GM12878 (cell line): ENCODE measurements around the gene GNG3. TPM values are rescaled to one million over a fixed set of nuclear protein-coding genes. Genes with fewer than 3 reads are reported as not detected.
A peak's percentile ranks its signal among the peaks of the same experiment; 100 is the strongest.

ENCODE experiments used
- ATAC-seq: fragments of 200-7000 bp; cut with Tn5 transposase; 3 replicates; pipeline ENCODE4 v1.9.1; 2020; ENCODE audit warnings: mild to moderate bottlenecking, moderate library complexity
- BruUV-seq: library from RNA; stranded (reverse); fragments of 400-500 nt; replicated peaks from 2 replicates; lab custom pipeline; 2021; lab: Mats Ljungman, UMichigan
- CTCF ChIA-PET: fragments of 300-600 bp; sonication (Branson Sonifier 250); formaldehyde crosslinking; extraction: SDS; loops from one replicate; lab custom pipeline; 2021; ENCODE audit warnings: inconsistent platforms; lab: Yijun Ruan, JAX
- POLR2A ChIA-PET: fragments of 350-600 bp; formaldehyde crosslinking; extraction: SDS; loops from one replicate; lab custom pipeline; 2021; ENCODE audit warnings: inconsistent platforms; lab: Charles Lee
- RAD21 ChIA-PET: fragments of 300-600 bp; sonication (Branson Sonifier 250); formaldehyde crosslinking; loops from one replicate; lab custom pipeline; 2023; ENCODE audit warnings: antibody characterized with exemption; ENCODE audit not compliant: unreplicated experiment; lab: Charles Lee
- SMC1A ChIA-PET: fragments of 300-600 bp; sonication (Branson Sonifier 250); formaldehyde crosslinking; loops from one replicate; lab custom pipeline; 2023; ENCODE audit not compliant: unreplicated experiment, uncharacterized antibody; lab: Charles Lee
- DNase-seq: peaks from one replicate; pipeline ENCODE4 v3.0.0-alpha.2; 2011; ENCODE audit warnings: low read depth, low spot score
- FAIRE-seq: peaks from 3 replicates; lab custom pipeline; 2011; peaks lifted over from hg19 to GRCh38; lab: Jason Lieb, UNC
- H2AFZ ChIP-seq: 2 replicates; pipeline ENCODE4 v1.6.0; 2011; ENCODE audit warnings: low read depth, low read length, control low read depth; ENCODE audit not compliant: control insufficient read depth
- H3K27ac ChIP-seq: 2 replicates; pipeline ENCODE4 v1.5.1; 2011; ENCODE audit warnings: control low read depth; ENCODE audit not compliant: control insufficient read depth, insufficient read depth
- H3K27me3 ChIP-seq, 2 experiments: replicated peaks in 1 of 2; 2 replicates each; pipeline versions ENCODE4 v1.6.0 to v1.6.1; 2011; ENCODE audit warnings: low read length in 1 of 2; ENCODE audit not compliant: control insufficient read depth in 2 of 2, insufficient read depth in 2 of 2
- H3K36me3 ChIP-seq, 2 experiments: 2 replicates each; pipeline ENCODE4 v1.5.1; 2011; ENCODE audit warnings: low read length in 1 of 2; ENCODE audit not compliant: control insufficient read depth in 2 of 2, insufficient read depth in 2 of 2
- H3K4me1 ChIP-seq: 2 replicates; pipeline ENCODE4 v1.6.1; 2011; ENCODE audit warnings: mild to moderate bottlenecking, low read length, moderate library complexity, mixed read lengths; ENCODE audit not compliant: control insufficient read depth, insufficient read depth
- H3K4me2 ChIP-seq: 2 replicates; pipeline ENCODE4 v1.6.0; 2011; ENCODE audit warnings: control low read depth; ENCODE audit not compliant: control insufficient read depth, insufficient read depth
- H3K4me3 ChIP-seq: fragments of 200-600 bp; sonication (generic); 2 replicates; pipeline ENCODE4 v1.5.1; 2016
- H3K79me2 ChIP-seq: 2 replicates; pipeline ENCODE4 v1.6.0; 2011; ENCODE audit warnings: low read length; ENCODE audit not compliant: control insufficient read depth, insufficient read depth
- H3K9ac ChIP-seq: 2 replicates; pipeline ENCODE4 v1.8.0; 2011; ENCODE audit warnings: low read length, control low read depth, mixed read lengths; ENCODE audit not compliant: control insufficient read depth, insufficient read depth
- H3K9me3 ChIP-seq: replicated peaks from 3 replicates; pipeline ENCODE4 v1.5.1; 2011; ENCODE audit warnings: mild to moderate bottlenecking, low read length; ENCODE audit not compliant: control insufficient read depth, insufficient read depth
- H4K20me1 ChIP-seq: 2 replicates; pipeline ENCODE4 v1.6.0; 2011; ENCODE audit not compliant: control insufficient read depth, insufficient read depth
- ATF2 ChIP-seq: IDR thresholded peaks from 2 replicates; pipeline ENCODE4 v1.6.1; 2012; ENCODE audit warnings: low read length, inconsistent platforms
- BHLHE40 ChIP-seq, 2 experiments: fragments of 450-650 bp in 1 of 2; IDR thresholded peaks; 2 replicates each; pipeline ENCODE4 v1.6.1; 2011 to 2017; ENCODE audit warnings: low read depth in 2 of 2, borderline replicate concordance in 1 of 2, improper control_type of control experiment in 1 of 2, low read length in 1 of 2, mild to moderate bottlenecking in 1 of 2
- CBFB ChIP-seq: IDR thresholded peaks from 2 replicates; pipeline ENCODE4 v1.6.1; 2016; ENCODE audit warnings: antibody characterized with exemption, low read depth
- CEBPZ ChIP-seq: fragments of 150-350 bp; IDR thresholded peaks from 2 replicates; pipeline ENCODE4 v1.6.1; 2016; ENCODE audit warnings: low read depth, low read length
- EED ChIP-seq: sonication (generic); IDR thresholded peaks from 2 replicates; pipeline ENCODE4 v1.6.1; 2016; ENCODE audit warnings: antibody characterized with exemption, low read depth
- EP300 ChIP-seq, 2 experiments: fragments of 150-350 bp in 1 of 2; IDR thresholded peaks; 2 replicates each; pipeline ENCODE4 v1.6.1; 2011 to 2012; ENCODE audit warnings: low read depth in 2 of 2, low read length in 2 of 2, borderline replicate concordance in 1 of 2, improper control_type of control experiment in 1 of 2, inconsistent platforms in 1 of 2; ENCODE audit not compliant: control insufficient read depth in 1 of 2
- LARP7 ChIP-seq: fragments of 450-650 bp; IDR thresholded peaks from 2 replicates; pipeline ENCODE4 v1.6.1; 2017; ENCODE audit warnings: mild to moderate bottlenecking
- PRDM15 ChIP-seq: fragments of 450-650 bp; formaldehyde crosslinking; IDR thresholded peaks from 2 replicates; pipeline ENCODE4 v1.4.0; 2020; ENCODE audit warnings: mild to moderate bottlenecking, moderate library complexity
- ZBTB33 ChIP-seq: fragments of 450-650 bp; IDR thresholded peaks from 2 replicates; pipeline ENCODE4 v1.6.1; 2017; ENCODE audit warnings: mild to moderate bottlenecking
- ZNF217 ChIP-seq: fragments of 450-650 bp; IDR thresholded peaks from 2 replicates; pipeline ENCODE4 v1.6.1; 2017; ENCODE audit warnings: antibody characterized with exemption, mild to moderate bottlenecking
- WGBS: methylation state at CpG from one replicate; pipeline ENCODE4 v1.1.6; 2016; ENCODE audit warnings: low lambda C conversion rate; ENCODE audit not compliant: insufficient replicate concordance, insufficient coverage; ENCODE audit errors: missing lambda C conversion rate; 5-methylcytosine and 5-hydroxymethylcytosine counted together
- in situ Hi-C: fragments of 300-500 bp; cut with MboI; formaldehyde crosslinking; loops from 9 replicates; pipeline ENCODE4 v1.14.3; 2018; ENCODE audit warnings: mixed read lengths
- intact Hi-C: fragments of 100-400 bp; cut with micrococcal nuclease; formaldehyde crosslinking; loops from one replicate; pipeline ENCODE4 v1.14.2; 2022; ENCODE audit not compliant: unreplicated experiment
- polyA plus RNA-seq, 11 experiments: library from polyadenylated mRNA; depleted of rRNA in 4 of 11; unstranded in 6 of 11; stranded (reverse) in 5 of 11; fragments of >200 nt; fragmentation: Nextera tagmentation in 4 of 11; fragmentation: Illumina TruSeq in 1 of 11; extraction: Ambion mirVana in 4 of 11; extraction: Trizol in 1 of 11; gene quantifications; 1 replicate in 1 of 11; 2 replicates in 10 of 11; pipeline versions ENCODE4 v1.2.1 to v1.2.3, GENCODE V29; 2011 to 2016; ENCODE audit warnings: inconsistent platforms in 2 of 11, missing spikeins in 2 of 11, low read depth in 1 of 11
- total RNA-seq, 4 experiments: library from RNA; depleted of rRNA in 3 of 4; stranded (reverse); fragments of >200 nt in 3 of 4; fragmentation: Illumina TruSeq in 1 of 4; extraction: Trizol in 1 of 4; gene quantifications; 2 replicates each; pipeline versions ENCODE4 v1.2.1 to v1.2.3, GENCODE V29; 2013 to 2021

The GNG3 gene
- total and polyA plus RNA-seq, 10 of the 15 experiments (the other 5 are each of a cell fraction or from before 2014, with no cell fraction given), result 0.27 to 0.83 (median 0.57) TPM; not detected in 5

- CTCF ChIA-PET, result interaction anchor here (0.8 to 5.0 kb wide), 6 partner anchors 14 to 61 kb away, joined by 3 to 21 read pairs (median 4); partner anchors contain the start of gene ZBTB3
- POLR2A ChIA-PET, result interaction anchor here (0.6 to 7.6 kb wide), 14 partner anchors 19 to 147 kb away, joined by 4 to 79 read pairs (median 5); partner anchors contain the start of genes B3GAT3, C11orf98, CSKMT and HNRNPUL2
- H3K27ac ChIP-seq, result peak overlapping the region; percentile 88
- no peaks in the 10 kb centered on the region for H3K79me2 ChIP-seq
- H2AFZ ChIP-seq, result no peak overlapping the region
- no peak for FAIRE-seq
- intact Hi-C loops, result loop anchor here (5.0 kb wide), 1 partner anchor 106 kb away; the partner anchor contains the start of gene MTA2
- BruUV-seq, result no TSS peak
- no peaks in the 10 kb centered on the region for H3K27me3 ChIP-seq
- RAD21 ChIA-PET, result interaction anchor here (1.0 to 1.7 kb wide), 4 partner anchors 43 to 78 kb away, joined by 3 to 8 read pairs (median 6); partner anchors contain the start of genes C11orf98, CSKMT and ZBTB3
- no peak for TF ChIP-seq CEBPZ
- TF ChIP-seq EP300 (IDR thresholded peaks at IDR 0.05; ENCODE audit: borderline replicate concordance in 1 of 2, control insufficient read depth in 1 of 2, low read depth in 2 of 2, low read length in 2 of 2), result no peak
- no peak for TF ChIP-seq LARP7
- no peak for TF ChIP-seq CBFB
- TF ChIP-seq EED, result no peak
- no peak for TF ChIP-seq ZNF217
- TF ChIP-seq ZBTB33, result no peak
- no peak for TF ChIP-seq ATF2
- TF ChIP-seq PRDM15, result no peak
- TF ChIP-seq BHLHE40 (IDR thresholded peaks at IDR 0.05; ENCODE audit: borderline replicate concordance in 1 of 2, low read depth in 2 of 2, low read length in 1 of 2), result no peak
- no peaks in the 10 kb centered on the region for H4K20me1 ChIP-seq
- in situ Hi-C loops, result no loop called here
- no peaks in the 10 kb centered on the region for H3K9me3 ChIP-seq
- H3K36me3 ChIP-seq, result peaks cover 12 to 17% of the 10 kb centered on the region in 2 experiments
- H3K9ac ChIP-seq, result peak overlapping the region; percentile 90
- H3K4me2 ChIP-seq, result peak overlapping the region; percentile 98
- peak overlapping the region; percentile 83; the same call in 1 of the 2 replicates for H3K4me3 ChIP-seq
- SMC1A ChIA-PET, result interaction anchor here (0.9 to 5.3 kb wide), 5 partner anchors 16 to 151 kb away, joined by 3 to 26 read pairs (median 3); partner anchors contain the start of genes HNRNPUL2 and TTC9C
- DNase-seq, result no peak
- ATAC-seq, result no peak
- H3K4me1 ChIP-seq, result peaks cover 35% of the 10 kb centered on the region
- WGBS, result 85% methylated on average over 5 of the region's 5 CpGs
Measured at GRCh38 chr11:62708392-62708791, 916 bp downstream of the GNG3 start.
